H1 (cell line): Measurements from ENCODE around the gene INAFM1. TPM values are rescaled to one million over a fixed set of nuclear protein-coding genes. Genes with fewer than 3 reads are reported as not detected.

Experiments
- ATF2 ChIP-seq: IDR thresholded peaks from 2 replicates; pipeline ENCODE4 v1.6.1; 2012; ENCODE audit warnings: low read length, inconsistent platforms
- CHD2 ChIP-seq: IDR thresholded peaks from 2 replicates; pipeline ENCODE4 v1.6.1; 2012; ENCODE audit warnings: low read length, improper control_type of control experiment
- EP300 ChIP-seq, 2 experiments: IDR thresholded peaks; 1 replicate in 1 of 2; 2 replicates in 1 of 2; pipeline ENCODE4 v1.6.1; 2011 to 2012; ENCODE audit warnings: low read depth in 2 of 2, low read length in 2 of 2, mild to moderate bottlenecking in 2 of 2, borderline replicate concordance in 1 of 2, inconsistent platforms in 1 of 2, moderate library complexity in 1 of 2
- EZH2 ChIP-seq: fragments of 200-600 bp; sonication (generic); IDR thresholded peaks from 2 replicates; pipeline ENCODE4 v1.7.1; 2012; ENCODE audit warnings: low read depth, mild to moderate bottlenecking, moderate library complexity, low read length, inconsistent platforms; ENCODE audit not compliant: severe bottlenecking
- GABPA ChIP-seq: IDR thresholded peaks from 2 replicates; pipeline ENCODE4 v1.6.1; 2011; ENCODE audit warnings: mild to moderate bottlenecking, low read length, moderate library complexity, borderline replicate concordance; ENCODE audit not compliant: insufficient read depth
- HDAC6 ChIP-seq: IDR thresholded peaks from one replicate; pipeline ENCODE4 v1.7.1; 2012; ENCODE audit warnings: low read depth, mild to moderate bottlenecking, inconsistent platforms, low read length, moderate library complexity
- JUND ChIP-seq: IDR thresholded peaks from 2 replicates; pipeline ENCODE4 v1.6.1; 2011; ENCODE audit warnings: mild to moderate bottlenecking, improper control_type of control experiment, low read length
- KDM1A ChIP-seq: fragments of 200-600, 300-600 bp; sonication (generic); IDR thresholded peaks from 2 replicates; pipeline ENCODE4 v1.7.1; 2016; ENCODE audit warnings: mild to moderate bottlenecking, low read length, borderline replicate concordance
- KDM4A ChIP-seq: IDR thresholded peaks from one replicate; pipeline ENCODE4 v1.7.1; 2012; ENCODE audit warnings: low read depth, mild to moderate bottlenecking, moderate library complexity, low read length, inconsistent platforms; ENCODE audit not compliant: severe bottlenecking
- NANOG ChIP-seq: IDR thresholded peaks from 2 replicates; pipeline ENCODE4 v1.6.1; 2011; ENCODE audit warnings: low read length, low read depth, mild to moderate bottlenecking, inconsistent platforms; ENCODE audit not compliant: insufficient read depth, poor library complexity, severe bottlenecking
- PHF8 ChIP-seq: fragments of 200-600 bp; sonication (generic); conservative IDR thresholded peaks from 2 replicates; pipeline ENCODE4 v1.7.1; 2012; ENCODE audit warnings: low read depth, mild to moderate bottlenecking, inconsistent platforms, low read length, moderate library complexity
- RFX5 ChIP-seq: IDR thresholded peaks from 2 replicates; pipeline ENCODE4 v1.6.1; 2011; ENCODE audit warnings: low read depth, low read length, improper control_type of control experiment, borderline replicate concordance
- RNF2 ChIP-seq: fragments of 200-900, 300-1000 bp; sonication (generic); IDR thresholded peaks from 2 replicates; pipeline ENCODE4 v1.7.1; 2016; ENCODE audit warnings: borderline replicate concordance, low read depth, mild to moderate bottlenecking, antibody characterized with exemption, low read length; ENCODE audit not compliant: poor library complexity, severe bottlenecking; ENCODE audit errors: missing control alignments
- SAP30 ChIP-seq: fragments of 300-600 bp; sonication (generic); IDR thresholded peaks from 2 replicates; pipeline ENCODE4 v1.7.1; 2012; ENCODE audit warnings: low read length, moderate library complexity, mild to moderate bottlenecking, inconsistent platforms; ENCODE audit not compliant: insufficient read depth, insufficient replicate concordance
- SIRT6 ChIP-seq: IDR thresholded peaks from one replicate; pipeline ENCODE4 v1.7.1; 2012; ENCODE audit warnings: low read length, inconsistent platforms
- polyA plus RNA-seq, 7 experiments: library from polyadenylated mRNA; depleted of rRNA in 3 of 7; stranded (reverse) in 5 of 7; unstranded in 2 of 7; fragments of >200 nt in 5 of 7; fragments of 200-250 nt in 2 of 7; gene quantifications; 1 replicate in 5 of 7; 2 replicates in 1 of 7; 4 replicates in 1 of 7; pipeline versions ENCODE4 v1.2.1 to v1.2.3, GENCODE V29; 2011 to 2013; ENCODE audit warnings: missing spikeins in 2 of 7, mixed read lengths in 2 of 7
- total RNA-seq: library from RNA; stranded (reverse); fragmentation: NEBNext Ultra II Directional; extraction: Animal tissue kit (Norgen Biotek cat#: 25700); gene quantifications from 2 replicates; pipeline ENCODE4 v1.2.1, GENCODE V29; 2021

The INAFM1 gene
- total and polyA plus RNA-seq, 2 of the 8 experiments (the other 6 are each of a cell fraction or from before 2014, with no cell fraction given): 2.6 to 3.4 TPM

DNA sequence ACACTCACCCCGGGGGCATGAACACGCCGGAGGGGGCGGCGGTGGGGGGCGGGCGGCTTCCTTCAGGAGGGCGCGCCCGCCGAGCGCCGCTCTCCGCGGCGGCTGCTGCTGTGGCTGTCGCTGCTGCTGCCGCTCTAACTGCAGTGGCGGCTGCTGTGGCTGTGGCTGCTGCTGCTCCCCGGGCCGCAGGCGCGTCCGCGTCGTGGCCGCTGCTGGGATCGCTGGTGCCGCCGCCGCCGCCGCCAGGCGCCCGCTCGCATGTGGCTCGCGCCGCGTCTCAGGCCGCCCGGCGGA lies 43.8 kb upstream of the INAFM1 start, which contains the start of gene BBC3 (continued):
- TF ChIP-seq ATF2 (no peak), SAP30 (no peak), KDM1A (no peak), RNF2 (no peak), SIRT6 (no peak), HDAC6 (no peak), KDM4A (peak; percentile 67), NANOG (no peak), GABPA (no peak), PHF8 (peak; percentile 59), EZH2 (no peak), JUND (no peak), RFX5 (no peak), CHD2 (no peak), EP300 (IDR thresholded peaks at IDR 0.05; ENCODE audit: borderline replicate concordance in 1 of 2, low read depth in 2 of 2, low read length in 2 of 2) (no peak)
